NCI-H1930 (cell line): ENCODE measurements around the gene EPB41L4A.

Experiments
- DNase-seq, 2 experiments: peaks; one replicate each; lab custom pipeline; 2025; lab: John Stamatoyannopoulos, UW

EPB41L4A gene

GRCh38 chr5:112113565-112113964 is 305.5 kb downstream of the EPB41L4A start:
- no peak for DNase-seq
